DMS153 (cell line): ENCODE data around the gene IQSEC3.
"Not testable (repeated sequence)": the region's sequence is repeated elsewhere in the genome, so short reads cannot be mapped to it uniquely, and the experiment has no call there.

Source experiments
- DNase-seq: peaks from one replicate; lab custom pipeline; 2025; lab: John Stamatoyannopoulos, UW

The IQSEC3 gene

DNA sequence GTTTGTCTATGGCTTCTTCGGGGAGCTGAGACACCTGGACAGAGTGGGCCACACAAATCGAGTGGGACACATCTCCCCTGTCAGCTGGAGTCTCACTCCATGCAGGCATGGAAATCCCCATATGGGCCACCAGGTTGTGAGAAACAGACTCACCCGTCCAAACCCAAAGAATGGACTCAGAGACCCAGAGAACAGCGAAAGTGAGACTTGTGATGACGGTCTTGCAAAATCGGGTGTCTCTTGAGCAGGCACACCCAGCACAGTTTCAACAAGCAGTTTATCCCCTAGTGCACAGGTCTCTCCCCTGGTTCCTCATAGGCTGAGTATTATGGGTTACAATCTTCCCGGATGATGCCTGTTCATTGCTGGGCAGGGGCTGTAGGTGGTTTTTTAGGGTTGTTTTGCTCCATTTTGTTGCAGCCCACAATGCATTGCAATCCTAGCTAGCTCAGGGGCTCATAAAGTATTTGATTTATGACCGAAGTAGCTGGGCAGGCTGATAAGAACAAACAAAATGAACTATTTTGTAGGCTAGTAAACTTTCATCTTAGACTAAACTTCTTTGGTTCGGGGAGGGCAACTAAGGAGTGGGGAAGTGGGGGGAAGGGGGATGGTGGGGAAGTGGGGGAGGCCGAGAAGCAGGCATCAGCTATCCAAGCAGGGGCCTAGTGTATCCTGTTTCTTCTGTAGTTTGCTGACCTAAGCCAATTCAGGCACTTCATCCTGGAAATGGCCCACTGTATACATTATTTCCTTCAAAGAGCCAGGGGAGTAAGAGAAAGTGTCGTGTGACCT lies 45.3 kb downstream of the IQSEC3 start:
- no peak for DNase-seq

GRCh38 chr12:113347-113746 lies 46.8 kb downstream of the IQSEC3 start:
- DNase-seq = no peak

- DNase-seq = no peak
Observed at GRCh38 chr12:114626-115211, 48.2 kb downstream of the IQSEC3 start.

GRCh38 chr12:115518-115917 lies 49.0 kb downstream of the IQSEC3 start:
- DNase-seq = no peak

DNA sequence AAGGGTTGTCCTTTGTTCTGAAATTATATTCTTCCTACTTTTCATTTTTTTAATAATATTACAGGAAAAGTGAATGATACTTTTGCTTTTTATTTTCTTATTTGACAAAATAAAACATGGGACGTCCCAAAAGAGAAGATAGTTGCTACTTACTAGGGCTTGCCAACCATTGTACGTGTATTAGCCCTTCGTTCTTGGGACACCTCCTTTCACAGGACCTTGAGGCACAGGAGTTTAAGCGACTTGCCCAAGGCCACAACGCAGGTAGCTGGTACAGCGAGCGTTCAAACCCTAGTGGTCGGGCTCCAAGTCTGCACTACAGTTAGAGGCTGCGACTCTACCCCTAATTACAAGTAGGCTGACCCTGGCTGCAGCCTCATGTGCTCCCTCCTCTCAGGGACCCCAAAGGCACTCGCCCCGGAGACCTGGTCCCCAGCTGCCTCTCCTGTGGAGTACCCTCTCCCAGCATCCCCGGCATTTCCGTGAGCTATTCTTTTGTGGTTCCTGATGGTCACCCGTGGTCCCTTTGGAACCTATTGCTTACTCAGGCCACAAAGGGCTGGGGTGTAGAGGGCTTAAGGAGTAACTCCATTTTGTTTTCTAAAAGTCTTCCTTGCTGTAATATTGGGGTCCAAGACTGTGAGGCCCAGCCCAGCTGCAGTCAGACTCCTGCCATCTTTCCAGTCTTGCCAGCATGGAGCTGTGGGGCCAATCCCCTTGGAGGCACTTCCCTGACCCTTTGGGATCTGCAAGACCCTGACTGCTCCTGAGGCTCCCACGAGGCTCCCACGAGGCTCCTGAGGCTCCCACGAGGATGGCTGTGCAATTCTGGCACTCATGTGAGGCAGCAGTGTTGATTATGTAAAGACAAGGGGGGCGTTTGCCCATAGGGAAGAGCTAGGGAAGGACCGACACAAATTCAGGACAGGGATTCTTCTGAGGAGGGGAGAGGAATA lies 49.7 kb downstream of the IQSEC3 start:
- DNase-seq = no peak

- DNase-seq = no peak
Observed at GRCh38 chr12:117311-117710, 50.7 kb downstream of the IQSEC3 start.

GRCh38 chr12:117816-118345 lies 51.3 kb downstream of the IQSEC3 start:
- no peak for DNase-seq

DNA sequence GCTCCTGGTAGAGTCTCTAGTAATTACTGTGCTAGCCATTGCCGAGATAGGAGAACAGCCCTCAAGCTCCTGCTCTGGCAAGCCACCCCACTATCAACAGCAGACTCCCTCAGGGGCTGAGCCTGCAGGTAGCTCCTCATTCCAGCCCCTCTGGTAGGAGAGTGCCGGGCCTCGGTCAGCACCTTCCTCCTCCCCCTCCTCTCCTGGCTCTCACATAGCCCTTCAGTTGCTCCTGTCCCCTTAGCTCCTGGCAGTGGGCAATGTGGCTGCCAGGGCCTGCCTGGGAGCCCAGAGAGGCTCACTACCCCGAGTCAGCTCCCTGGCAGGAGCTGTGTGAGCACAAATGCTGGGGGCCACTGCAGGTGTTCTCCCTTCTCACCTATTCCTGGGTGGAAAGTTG lies 52.0 kb downstream of the IQSEC3 start:
- no peak for DNase-seq

GRCh38 chr12:120951-121350 lies 54.4 kb downstream of the IQSEC3 start:
- no peak for DNase-seq

DNA sequence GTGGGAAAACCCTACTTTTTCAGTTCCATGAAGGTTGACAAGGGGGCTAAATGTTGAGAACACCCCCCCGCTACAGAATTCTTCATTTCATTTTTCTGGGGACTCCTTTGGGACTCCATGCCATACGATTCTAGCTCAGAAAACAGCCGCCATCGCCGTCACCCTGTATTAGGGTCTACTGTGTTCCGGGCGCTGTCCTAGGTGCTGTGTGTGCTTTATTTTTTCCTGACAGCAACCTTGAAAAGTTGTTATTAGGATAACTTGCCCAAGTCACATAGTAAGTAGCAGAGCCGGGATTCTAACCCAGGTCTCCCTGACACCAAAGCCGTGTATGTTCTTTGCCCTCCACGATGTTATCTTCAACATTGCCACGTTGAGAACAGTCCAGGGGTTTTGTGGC lies 55.1 kb downstream of the IQSEC3 start:
- no peak for DNase-seq

GRCh38 chr12:125075-125474 lies 58.5 kb downstream of the IQSEC3 start:
- no peak for DNase-seq

DNA sequence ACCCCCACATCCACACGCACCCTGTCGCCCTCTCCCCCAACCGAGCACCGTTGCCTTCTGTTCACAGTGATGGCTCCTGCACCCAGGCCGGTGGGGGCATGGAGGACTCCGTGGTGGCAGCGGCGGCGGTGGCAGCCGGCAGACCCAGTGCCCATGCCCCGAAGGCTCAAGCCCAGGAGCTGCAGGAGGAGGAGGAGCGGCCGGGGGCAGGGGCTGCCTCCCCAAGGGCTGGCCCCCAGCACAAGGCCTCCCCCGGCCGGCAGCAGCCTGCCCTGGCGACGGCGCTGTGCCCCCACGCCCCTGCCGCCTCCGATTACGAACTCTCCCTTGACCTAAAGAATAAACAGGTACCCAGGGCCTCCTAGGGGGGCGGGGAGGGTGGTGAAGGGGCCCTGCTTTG lies 59.0 kb downstream of the IQSEC3 start:
- DNase-seq = no peak

- peak; percentile 15 for DNase-seq
Observed at GRCh38 chr12:128079-128478, 61.5 kb downstream of the IQSEC3 start.

- no peak for DNase-seq
Observed at GRCh38 chr12:129001-129400, 62.4 kb downstream of the IQSEC3 start.

- no peak for DNase-seq
Observed at GRCh38 chr12:130519-130918, 64.0 kb downstream of the IQSEC3 start.

DNA sequence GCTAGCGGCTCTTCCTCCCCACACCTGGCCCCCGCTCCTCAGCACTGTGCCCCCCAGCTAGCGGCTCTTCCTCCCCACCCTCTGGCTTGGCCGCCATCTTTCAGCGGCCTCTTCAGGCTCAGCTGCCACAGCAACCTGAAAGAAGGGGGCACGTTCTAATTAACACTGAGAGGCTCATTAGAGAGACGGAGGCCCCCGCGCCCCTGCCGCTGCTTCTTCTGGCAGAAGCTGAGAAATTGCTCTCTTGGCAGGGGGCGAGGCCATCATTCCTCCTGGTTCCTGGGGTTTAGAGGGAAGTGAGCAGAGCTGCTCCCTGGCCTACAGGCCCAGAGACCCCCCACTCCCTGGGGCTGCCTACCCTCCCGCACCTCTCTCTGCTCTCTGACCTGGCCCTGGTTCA lies 64.4 kb downstream of the IQSEC3 start:
- no peak for DNase-seq

GRCh38 chr12:131732-132495 lies 65.3 kb downstream of the IQSEC3 start:
- no peak for DNase-seq

- not testable (repeated sequence) for DNase-seq
Observed at GRCh38 chr12:133616-134232, 67.2 kb downstream of the IQSEC3 start.

DNA sequence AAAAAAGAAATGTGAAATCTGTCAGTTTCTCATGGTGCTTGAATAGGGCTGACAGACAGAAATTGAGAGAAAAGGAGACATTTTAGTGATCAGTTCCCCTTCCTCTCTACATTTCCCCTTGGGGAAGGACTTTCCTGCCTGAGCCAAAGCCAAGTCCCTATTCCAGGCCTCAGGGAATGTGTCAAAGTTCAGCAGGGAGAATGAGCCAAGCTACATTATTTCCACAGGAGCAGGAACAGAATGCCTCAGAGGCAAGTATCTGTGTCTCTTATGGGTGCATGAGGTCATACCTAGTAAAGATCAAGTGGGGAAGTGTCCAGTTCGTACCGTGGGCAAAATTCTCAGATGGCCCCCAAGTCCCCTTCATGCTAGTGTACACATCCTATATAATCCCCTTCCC lies 68.6 kb downstream of the IQSEC3 start:
- no peak for DNase-seq

DNA sequence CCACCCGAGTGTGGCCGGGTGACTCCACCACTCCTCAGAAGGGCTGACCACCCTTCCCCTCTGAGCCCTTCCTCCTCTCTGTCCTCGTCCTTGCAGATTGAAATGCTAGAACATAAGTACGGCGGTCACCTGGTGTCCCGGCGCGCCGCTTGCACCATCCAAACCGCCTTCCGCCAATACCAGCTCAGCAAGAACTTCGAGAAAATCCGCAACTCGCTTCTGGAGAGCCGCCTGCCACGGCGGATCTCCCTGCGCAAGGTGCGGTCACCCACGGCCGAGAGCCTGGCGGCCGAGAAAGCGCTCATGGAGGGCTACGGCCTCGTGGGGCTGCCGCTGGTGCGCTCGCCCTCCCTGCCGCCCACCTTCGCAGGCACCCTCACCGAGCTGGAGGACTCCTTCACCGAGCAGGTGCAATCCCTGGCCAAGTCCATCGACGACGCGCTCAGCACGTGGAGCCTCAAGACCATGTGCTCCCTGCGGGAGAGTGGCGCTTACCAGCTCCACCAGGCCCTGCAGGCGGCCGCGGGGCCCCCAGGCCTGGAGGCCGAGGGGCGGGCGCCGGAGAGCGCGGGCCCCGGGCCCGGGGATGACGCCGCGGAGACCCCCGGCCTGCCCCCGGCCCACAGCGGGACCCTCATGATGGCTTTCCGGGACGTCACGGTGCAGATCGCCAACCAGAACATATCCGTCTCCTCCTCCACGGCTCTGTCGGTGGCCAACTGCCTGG lies 71.8 kb downstream of the IQSEC3 start:
- DNase-seq = no peak
